Stimulated activated CD4-positive, alpha-beta T cell treated with anti-CD3 and anti-CD28 coated beads, Interleukin-4, amount 100 ng/mL, for 1 hour (primary cell): ENCODE measurements around the gene RNH1.

Source experiments
- DNase-seq: peaks from one replicate; pipeline ENCODE4 v3.0.0-alpha.2; 2020

The RNH1 gene

DNA sequence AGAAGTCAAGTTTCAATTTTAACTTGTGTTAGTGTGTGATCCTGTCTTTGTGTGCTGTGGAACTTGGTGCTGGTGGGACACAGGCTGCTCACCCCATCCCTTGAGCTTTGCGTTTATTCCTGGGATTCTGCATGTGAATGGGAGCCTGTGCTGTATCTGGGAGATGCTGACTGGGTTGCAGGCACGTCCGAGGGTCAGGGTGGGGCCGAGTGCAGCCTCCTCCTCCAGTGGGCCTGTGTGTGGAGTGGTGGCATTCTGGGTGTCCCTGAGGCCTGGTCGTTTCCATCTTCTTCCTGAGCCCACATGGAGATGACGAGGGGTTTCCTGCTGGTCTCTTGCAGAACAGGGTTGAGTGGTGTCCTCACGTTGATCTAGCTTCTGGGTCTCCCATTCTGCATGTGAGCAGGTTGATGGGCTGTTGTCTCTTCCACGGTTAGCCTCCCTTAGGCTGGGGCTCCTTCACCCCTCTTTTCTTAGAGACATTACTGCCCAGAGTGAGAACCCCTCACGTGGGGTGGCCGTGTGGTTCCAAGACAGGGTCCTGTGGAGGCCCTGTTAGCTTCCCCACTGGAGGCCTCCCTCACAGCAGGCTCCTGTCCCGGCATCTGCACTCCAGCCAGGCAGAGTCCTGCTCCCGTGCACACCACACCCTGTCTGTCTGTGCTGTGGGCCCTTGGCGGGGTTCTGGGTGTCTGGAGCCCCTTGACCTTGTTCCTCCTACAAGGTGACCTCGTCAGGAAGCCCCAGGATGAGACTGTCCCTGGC, 52.1 kb downstream of the RNH1 start:
- DNase-seq = no peak

GRCh38 chr11:454043-454442, 53.0 kb downstream of the RNH1 start:
- no peak for DNase-seq

DNA sequence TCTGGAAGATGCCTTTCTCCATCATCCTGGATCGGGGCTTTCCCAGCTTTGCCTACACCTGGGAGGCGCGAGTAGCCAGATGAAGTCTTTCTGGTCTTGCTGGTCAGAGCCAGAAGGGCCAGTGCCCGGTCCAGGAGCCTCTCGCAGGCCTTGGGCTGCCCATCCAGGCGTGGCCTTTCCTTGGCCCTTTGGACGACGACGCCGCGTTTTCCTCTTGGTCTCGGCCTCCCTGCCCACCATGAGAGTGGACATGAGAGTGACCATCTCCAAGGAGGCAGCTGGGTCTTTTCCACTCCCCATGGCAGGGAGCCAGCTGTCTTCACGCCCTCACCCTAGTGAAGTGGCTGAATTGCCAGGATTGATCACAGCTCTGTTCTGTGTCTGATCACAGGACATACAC, 53.5 kb downstream of the RNH1 start:
- no peak for DNase-seq

- no peak for DNase-seq
Observed at GRCh38 chr11:452916-453527, 54.0 kb downstream of the RNH1 start.

GRCh38 chr11:452203-452744, 54.8 kb downstream of the RNH1 start:
- DNase-seq = no peak

GRCh38 chr11:451738-452137, 55.3 kb downstream of the RNH1 start:
- no peak for DNase-seq

DNA sequence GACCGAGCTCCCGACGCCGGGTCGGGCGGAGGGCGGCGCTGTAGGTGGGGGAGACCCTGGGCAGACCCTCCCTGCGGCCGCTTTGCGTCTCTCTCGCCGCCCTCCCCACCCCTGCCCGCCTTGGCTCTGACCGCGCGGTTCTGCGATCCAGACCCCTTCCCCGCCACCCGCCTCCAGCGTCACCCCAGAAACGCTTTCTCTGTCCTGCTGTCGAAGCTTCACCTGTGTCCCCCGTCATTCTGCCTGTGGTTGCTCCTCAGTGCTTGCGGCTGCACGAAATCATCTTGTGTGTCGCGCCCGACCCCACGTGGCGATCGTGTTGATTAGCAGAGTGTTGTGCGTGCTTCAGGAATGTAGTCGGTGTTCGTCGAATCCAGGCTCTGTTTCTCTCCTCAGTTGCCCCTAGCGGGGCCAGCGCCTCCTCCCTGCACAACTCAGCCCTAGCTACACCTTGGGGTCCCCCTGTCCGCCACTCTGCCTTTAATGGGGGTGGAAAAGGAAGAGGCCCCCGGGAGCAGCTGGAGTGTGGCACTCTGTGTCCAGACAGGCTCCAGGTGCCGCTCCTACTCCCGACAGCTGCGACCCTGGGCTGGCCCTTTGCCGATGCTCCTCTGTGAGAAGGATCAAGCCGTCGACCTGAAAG, 56.1 kb downstream of the RNH1 start:
- peak; percentile 77 for DNase-seq

DNA sequence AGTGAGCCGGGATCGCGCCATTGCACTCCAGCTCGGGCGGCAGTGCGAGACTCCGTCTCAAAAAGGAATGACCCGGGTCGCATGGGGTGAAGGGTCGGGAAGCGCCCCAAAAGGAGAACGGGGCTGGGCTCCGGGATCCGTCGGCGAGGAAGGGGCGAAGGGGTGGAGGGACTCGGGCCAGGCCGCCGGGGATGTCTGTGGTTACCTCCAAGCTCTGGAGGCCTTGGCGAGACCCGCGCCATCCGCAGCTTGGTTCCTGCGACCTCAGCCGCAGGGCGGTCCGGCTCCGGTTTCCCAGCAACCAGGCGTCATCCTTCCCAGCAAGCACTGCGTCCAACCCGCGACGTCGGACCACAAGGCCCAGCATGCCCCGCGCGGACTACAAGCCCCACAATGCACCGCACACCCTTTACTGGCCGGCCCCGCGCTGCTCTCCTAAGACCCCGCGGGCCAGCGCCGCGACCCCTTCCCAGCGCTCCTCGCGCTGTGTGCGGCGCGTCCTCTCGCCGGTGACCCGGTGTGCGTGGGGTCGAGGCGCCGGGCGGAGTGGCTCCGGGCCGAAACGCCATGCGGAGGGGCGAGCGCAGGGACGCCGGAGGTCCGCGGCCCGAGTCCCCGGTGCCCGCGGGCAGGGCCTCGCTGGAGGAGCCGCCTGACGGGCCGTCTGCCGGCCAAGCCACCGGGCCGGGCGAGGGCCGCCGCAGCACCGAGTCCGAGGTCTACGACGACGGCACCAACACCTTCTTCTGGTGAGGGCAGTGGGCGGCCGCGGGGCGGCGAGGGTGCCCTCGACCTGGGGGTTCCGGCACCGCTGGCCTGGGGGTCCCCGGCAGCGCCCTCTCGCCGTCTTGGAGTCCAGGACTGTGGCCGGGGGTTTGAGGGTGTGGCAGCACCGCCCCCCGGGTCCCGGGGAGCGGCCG, 56.9 kb downstream of the RNH1 start, which contains the start of gene PTDSS2:
TSS of gene PTDSS2 (plus strand) at position 391 of the 920 bp plus-strand sequence. CDS start at position 568, 177 bp downstream.
- peak; percentile 93 for DNase-seq

GRCh38 chr11:447923-448731, 58.9 kb downstream of the RNH1 start:
- peak; percentile 98 for DNase-seq

- DNase-seq = no peak
Observed at GRCh38 chr11:446891-447290, 60.2 kb downstream of the RNH1 start.

GRCh38 chr11:445765-446588, 61.1 kb downstream of the RNH1 start:
- no peak for DNase-seq
